Camera-type eye (tissue), 1 donor: Measurements from ENCODE around the gene PSMC6. TPM values are rescaled to one million over a fixed set of nuclear protein-coding genes. Genes with fewer than 3 reads are reported as not detected.

Experiments
- total RNA-seq: library from RNA; depleted of rRNA; stranded (reverse); fragments of >200 nt; gene quantifications from one replicate; pipeline ENCODE4 v1.2.3, GENCODE V29; 2014

The PSMC6 gene
- total RNA-seq = 128 TPM

GRCh38 chr14:52706724-52707706 is at the start of gene PSMC6:
PSMC6 (plus strand) TSS chr14:52707200; CDS start chr14:52707220, 20 bp downstream.

DNA sequence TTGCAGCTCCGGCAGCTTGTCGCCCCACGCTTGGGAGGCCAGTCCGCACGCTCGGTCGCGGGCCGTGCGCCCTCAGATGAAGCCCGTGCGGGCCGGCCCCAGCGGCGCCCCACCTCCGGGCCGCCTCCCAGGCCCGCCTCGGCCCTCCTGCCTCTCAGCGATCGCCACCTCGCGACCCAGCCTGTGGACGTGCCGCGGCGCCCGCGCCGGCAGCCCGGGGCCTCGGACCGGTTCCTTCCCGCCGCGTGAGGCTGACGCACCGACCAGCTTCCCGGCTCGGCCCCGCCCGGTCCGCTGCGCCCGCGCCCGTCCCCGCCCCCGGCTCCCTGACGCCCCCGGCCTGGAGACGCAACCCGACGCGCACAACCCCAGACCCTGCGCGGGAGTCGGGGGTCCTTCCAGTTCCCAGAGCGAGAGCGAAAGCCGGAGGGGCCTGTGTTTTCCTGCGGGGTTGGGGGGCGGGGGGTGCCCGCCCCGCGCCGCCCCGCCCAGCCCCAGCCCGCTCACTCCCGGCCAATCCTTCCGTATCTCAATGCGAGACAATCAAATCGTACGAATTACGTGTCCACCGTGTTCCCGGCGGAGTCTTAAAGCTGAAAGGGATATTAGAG is 11.4 kb upstream of the PSMC6 start, which contains the start of gene ERO1A:
Gene ERO1A, minus strand, starts transcription at position 78 of the 611 bp plus-strand sequence. Its CDS starts 77 bp downstream, at position 1.

DNA sequence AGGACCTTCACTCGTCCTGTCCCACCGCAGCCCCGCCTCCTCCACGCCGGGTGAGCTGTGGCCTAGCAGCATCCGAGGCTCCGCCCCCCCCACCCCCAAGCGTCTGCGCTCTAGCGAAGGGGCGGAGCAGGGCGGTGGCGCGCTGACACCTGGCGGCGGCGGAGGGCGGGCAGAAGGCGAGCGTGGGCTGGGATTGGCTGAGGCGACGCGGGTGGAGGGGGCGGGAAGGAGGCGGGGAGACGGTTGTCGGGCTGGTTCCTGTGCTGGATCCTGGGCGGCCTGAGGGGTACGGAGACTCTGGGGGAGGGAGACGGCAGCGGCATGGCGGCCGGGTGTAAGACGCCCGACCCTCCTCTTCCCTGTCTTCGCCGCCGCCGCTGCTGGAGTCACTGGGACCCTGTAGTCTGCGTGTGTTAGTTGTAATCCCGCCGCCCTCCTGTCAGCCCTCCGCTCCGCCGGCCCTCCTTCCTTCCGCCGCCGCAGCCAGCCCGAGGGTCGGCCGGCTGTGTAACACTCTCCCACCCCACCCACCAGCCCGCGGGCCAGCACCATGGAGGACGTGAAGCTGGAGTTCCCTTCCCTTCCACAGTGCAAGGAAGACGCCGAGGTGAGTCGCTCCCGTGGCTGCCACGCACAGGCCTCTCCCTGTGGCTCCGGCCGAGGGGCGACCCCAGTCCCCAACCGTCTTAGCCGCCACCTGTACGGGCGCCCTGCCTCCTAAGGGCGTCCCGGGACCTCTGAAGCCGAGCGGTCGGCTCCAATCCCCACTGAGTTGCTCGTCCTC is 23.1 kb downstream of the PSMC6 start, which contains the start of gene STYX:
Gene STYX, plus strand, starts transcription at position 242 of the 784 bp plus-strand sequence. Its CDS starts 309 bp downstream, at position 551.

Other genes with a start within 250 kb of the PSMC6 start
- 37.0 TPM for gene TXNDC16, start 154.7 kb upstream of the PSMC6 start, total RNA-seq
- 42.0 TPM for gene GPR137C, start 154.4 kb upstream of the PSMC6 start, total RNA-seq
- gene ERO1A, start 11.6 kb upstream of the PSMC6 start, total RNA-seq = 49.6 TPM
- 24.0 TPM for gene STYX, start 23.0 kb downstream of the PSMC6 start, total RNA-seq
- 18.7 TPM for gene GNPNAT1, start 84.4 kb downstream of the PSMC6 start, total RNA-seq
- 102 TPM for gene FERMT2, start 243.8 kb downstream of the PSMC6 start, total RNA-seq